Hematopoietic multipotent progenitor cell treated with erythropoietin and hydrocortisone succinate and interleukin-3 and kit ligand, for 4 days (in vitro differentiated cells): ENCODE data around the gene ZNF577.

Experiments used
- DNase-seq: peaks from one replicate; pipeline ENCODE4 v3.0.0-alpha.2; 2015

The ZNF577 gene

GRCh38 chr19:51861870-51862622 is 25.7 kb downstream of the ZNF577 start:
- peak; percentile 3 for DNase-seq

- no peak for DNase-seq
These were observed 50.6 kb downstream of the ZNF577 start for GRCh38 chr19:51837145-51837544.

GRCh38 chr19:51830274-51830673 is 57.5 kb downstream of the ZNF577 start:
- peak; percentile 65 for DNase-seq

GRCh38 chr19:51824281-51825005 is 63.3 kb downstream of the ZNF577 start:
- peak; percentile 47 for DNase-seq

- no peak for DNase-seq
These were observed 64.8 kb downstream of the ZNF577 start for GRCh38 chr19:51822946-51823345.

GRCh38 chr19:51822325-51822724 is 65.4 kb downstream of the ZNF577 start:
- DNase-seq = peak; percentile 84

- DNase-seq = no peak
These were observed 65.8 kb downstream of the ZNF577 start for GRCh38 chr19:51821921-51822320.

GRCh38 chr19:51821456-51821855 is 66.3 kb downstream of the ZNF577 start:
- DNase-seq = no peak
